HUES64 (cell line): Measurements from ENCODE around the gene MAP4K4.
"Not testable (repeated sequence)": the region's sequence is repeated elsewhere in the genome, so short reads cannot be mapped to it uniquely, and the experiment has no call there.

Experiments used
- H3K27ac ChIP-seq: 2 replicates; pipeline ENCODE4 v1.7.0; 2013; ENCODE audit warnings: low read depth, low read length, inconsistent platforms
- H3K27me3 ChIP-seq: 2 replicates; pipeline ENCODE4 v1.6.1; 2013; ENCODE audit warnings: mild to moderate bottlenecking, low read length; ENCODE audit not compliant: insufficient read depth
- H3K36me3 ChIP-seq: 2 replicates; pipeline ENCODE4 v1.6.1; 2013; ENCODE audit warnings: mild to moderate bottlenecking, low read length; ENCODE audit not compliant: insufficient read depth
- H3K4me1 ChIP-seq: 2 replicates; pipeline ENCODE4 v1.6.1; 2013; ENCODE audit warnings: mild to moderate bottlenecking, low read length, moderate library complexity; ENCODE audit not compliant: insufficient read depth
- H3K4me3 ChIP-seq: 2 replicates; pipeline ENCODE4 v1.5.1; 2013; ENCODE audit warnings: mild to moderate bottlenecking, low read length, moderate library complexity
- H3K9ac ChIP-seq: 2 replicates; pipeline ENCODE4 v1.6.1; 2013; ENCODE audit warnings: mild to moderate bottlenecking, low read depth, low read length
- H3K9me3 ChIP-seq: 2 replicates; pipeline ENCODE4 v1.6.1; 2013; ENCODE audit warnings: low read depth, low read length; ENCODE audit not compliant: insufficient read depth
- WGBS: fragments of 150-250, 120-280 bp; methylation state at CpG from one replicate; pipeline ENCODE4 v1.1.7; 2013; ENCODE audit warnings: missing lambda C conversion rate; 5-methylcytosine and 5-hydroxymethylcytosine counted together

MAP4K4 gene

DNA sequence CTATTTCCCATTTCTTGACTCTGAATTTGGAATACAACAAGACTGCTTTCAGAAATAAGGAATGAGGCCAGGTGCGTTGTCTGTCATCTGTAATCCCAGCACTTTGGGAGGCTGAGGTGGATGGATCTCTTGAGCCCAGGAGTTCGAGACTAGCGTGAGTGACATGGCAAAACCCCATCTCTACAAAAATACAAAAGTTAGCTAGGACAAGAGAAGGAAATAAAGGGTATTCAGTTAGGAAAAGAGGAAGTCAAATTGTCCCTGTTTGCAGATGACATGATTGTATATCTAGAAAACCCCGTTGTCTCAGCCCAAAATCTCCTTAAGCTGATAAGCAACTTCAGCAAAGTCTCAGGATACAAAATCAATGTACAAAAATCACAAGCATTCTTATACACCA is 51.0 kb downstream of the MAP4K4 start:
- peaks cover 46% of the 10 kb centered on the region for H3K4me1 ChIP-seq
- not testable (repeated sequence) for H3K36me3 ChIP-seq, H3K4me3 ChIP-seq, H3K27me3 ChIP-seq, H3K9me3 ChIP-seq, H3K9ac ChIP-seq, H3K27ac ChIP-seq
- 100% methylated on average over 2 of the region's 4 CpGs for WGBS

DNA sequence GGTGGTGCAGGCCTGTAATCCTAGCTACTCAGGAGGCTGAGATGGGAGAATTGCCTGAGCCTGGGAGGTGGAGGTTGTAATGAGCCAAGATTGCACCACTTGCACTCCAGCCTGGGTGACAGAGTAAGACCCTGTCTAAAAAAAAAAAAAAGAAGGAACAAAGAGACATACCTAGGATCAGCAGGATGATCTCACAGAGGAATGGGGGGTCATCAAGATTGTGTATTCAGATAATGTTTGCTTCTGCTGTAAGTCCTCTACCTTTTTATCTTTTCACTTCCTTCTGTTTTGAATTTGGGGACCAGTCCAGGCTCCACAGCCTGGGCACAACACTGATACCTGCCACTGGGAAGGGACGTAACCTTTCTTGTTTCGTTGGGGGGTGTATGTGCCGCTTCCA is 53.2 kb downstream of the MAP4K4 start:
- Histone ChIP-seq H3K9me3 (no peaks in the 10 kb centered on the region), H3K27me3 (no peaks in the 10 kb centered on the region), H3K27ac (no peak overlapping the region), H3K4me1 (peaks cover 54% of the 10 kb centered on the region), H3K9ac (no peak overlapping the region), H3K4me3 (no peak overlapping the region), H3K36me3 (no peaks in the 10 kb centered on the region)
- WGBS = 79% methylated on average over 3 of the region's 3 CpGs

DNA sequence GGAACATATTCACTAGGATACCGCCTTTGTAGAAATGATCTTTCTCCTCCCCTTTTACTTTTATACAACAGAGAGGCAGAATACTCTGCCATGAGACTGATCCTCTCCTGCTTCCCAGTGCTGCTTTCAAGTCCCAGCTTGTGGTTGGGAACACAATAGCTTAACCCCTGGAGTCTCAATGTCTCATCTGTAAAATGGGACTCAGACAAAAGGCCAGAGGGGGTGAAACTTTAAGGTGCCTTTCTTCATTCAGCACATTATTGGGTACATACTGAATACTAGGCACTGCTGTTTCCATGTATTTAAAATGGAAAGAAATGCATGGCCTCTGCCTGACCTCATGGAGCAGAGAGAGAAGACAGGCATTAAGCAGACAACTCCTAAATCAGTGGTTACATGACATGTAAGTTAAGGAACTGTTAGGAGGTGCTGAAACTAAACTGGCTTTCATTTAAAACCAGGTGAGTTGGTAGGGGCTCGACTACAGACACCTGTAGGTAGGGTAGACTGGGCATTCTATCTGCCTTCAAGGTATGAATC is 53.8 kb downstream of the MAP4K4 start:
- WGBS = 81% methylated on average over 2 of the region's 2 CpGs
- Histone ChIP-seq H3K9ac (no peak overlapping the region), H3K27me3 (no peaks in the 10 kb centered on the region), H3K4me1 (peaks cover 47% of the 10 kb centered on the region), H3K36me3 (no peaks in the 10 kb centered on the region), H3K4me3 (no peak overlapping the region), H3K27ac (no peak overlapping the region), H3K9me3 (no peaks in the 10 kb centered on the region)

DNA sequence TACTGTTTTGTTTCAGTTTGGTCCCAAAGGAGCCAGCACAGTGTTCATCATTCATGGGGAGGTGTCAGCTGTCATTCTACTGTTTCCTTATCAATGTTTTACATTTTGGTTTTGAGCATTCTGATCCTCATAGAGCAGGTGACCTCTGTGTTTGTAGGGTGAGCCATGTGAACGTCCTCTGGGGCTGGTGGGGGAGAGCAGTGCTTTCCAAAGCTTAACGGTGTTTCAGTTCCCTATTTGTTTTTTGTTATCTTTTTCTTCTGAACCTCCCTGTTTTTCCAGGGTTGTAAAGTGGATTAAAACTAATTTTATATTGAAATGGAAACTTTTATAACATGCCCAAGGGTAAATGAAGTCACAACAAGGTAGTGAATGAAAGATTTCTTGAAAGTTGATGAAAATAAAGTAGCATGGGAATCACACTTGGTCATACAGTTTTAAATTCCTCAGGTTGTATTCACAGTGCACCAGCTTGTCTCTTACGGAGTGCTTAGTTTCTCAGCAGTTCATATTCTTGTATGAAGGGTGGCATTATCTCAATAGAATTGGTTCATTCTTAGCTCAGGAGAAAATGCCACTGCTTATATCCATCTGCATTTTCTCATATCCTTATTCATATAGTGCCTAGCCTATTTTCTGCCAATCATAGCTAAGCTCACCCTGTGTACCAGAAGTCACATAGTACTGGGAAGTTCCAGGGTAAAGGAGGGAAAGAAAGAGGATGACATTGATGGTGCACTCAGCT is 54.5 kb downstream of the MAP4K4 start:
- 77% methylated on average over 3 of the region's 3 CpGs for WGBS
- no peaks in the 10 kb centered on the region for H3K36me3 ChIP-seq
- peaks cover 44% of the 10 kb centered on the region for H3K4me1 ChIP-seq
- no peak overlapping the region for H3K27ac ChIP-seq
- no peaks in the 10 kb centered on the region for H3K9me3 ChIP-seq
- H3K27me3 ChIP-seq = no peaks in the 10 kb centered on the region
- H3K4me3 ChIP-seq = no peak overlapping the region
- H3K9ac ChIP-seq = no peak overlapping the region

DNA sequence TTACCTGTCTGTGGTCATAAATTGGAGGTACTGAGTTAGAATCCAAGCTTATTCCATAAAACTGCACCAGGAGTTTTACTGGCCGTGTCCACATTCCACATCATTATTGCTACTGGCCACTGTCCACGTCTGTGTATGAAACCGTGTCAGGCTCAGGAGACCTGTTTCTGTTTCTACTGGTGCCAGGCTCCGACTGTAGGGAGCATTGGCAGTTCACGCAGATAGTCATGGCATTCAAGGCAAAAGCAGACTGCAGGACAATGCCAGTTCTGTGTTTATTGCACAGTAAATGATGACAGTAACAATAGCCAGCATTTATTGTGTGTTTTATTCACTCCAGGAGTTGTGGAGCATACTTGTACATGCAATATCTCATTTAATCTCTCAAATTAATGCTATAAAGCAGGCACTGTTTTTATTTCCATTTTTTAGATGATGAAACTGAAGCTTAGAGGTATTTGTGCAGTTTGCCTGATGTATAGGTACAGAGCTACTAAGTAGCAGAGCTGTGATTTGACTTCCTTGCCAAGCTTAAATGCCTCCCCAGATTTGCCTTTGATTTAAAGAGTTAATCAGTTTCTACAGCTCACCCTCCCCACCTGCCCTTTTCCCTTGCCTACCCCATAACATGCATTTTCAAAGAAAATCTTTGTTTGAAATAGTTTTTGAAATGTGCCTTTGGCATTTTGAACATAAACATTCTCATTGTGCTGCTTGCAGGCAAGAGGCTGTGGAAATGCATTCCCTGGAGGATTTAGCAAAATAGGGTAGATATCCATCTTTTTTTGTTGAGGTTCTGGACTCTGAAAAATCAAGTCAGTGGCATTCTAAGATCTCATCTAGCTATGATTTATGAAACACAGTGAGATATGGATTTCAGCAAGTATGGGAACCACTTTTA is 55.5 kb downstream of the MAP4K4 start:
- no peak overlapping the region for H3K9ac ChIP-seq
- no peak overlapping the region for H3K27ac ChIP-seq
- H3K9me3 ChIP-seq = no peaks in the 10 kb centered on the region
- H3K27me3 ChIP-seq = no peaks in the 10 kb centered on the region
- H3K4me3 ChIP-seq = no peak overlapping the region
- peaks cover 38% of the 10 kb centered on the region for H3K4me1 ChIP-seq
- 93% methylated on average over 5 of the region's 5 CpGs for whole genome bisulfite sequencing
- H3K36me3 ChIP-seq = no peaks in the 10 kb centered on the region

DNA sequence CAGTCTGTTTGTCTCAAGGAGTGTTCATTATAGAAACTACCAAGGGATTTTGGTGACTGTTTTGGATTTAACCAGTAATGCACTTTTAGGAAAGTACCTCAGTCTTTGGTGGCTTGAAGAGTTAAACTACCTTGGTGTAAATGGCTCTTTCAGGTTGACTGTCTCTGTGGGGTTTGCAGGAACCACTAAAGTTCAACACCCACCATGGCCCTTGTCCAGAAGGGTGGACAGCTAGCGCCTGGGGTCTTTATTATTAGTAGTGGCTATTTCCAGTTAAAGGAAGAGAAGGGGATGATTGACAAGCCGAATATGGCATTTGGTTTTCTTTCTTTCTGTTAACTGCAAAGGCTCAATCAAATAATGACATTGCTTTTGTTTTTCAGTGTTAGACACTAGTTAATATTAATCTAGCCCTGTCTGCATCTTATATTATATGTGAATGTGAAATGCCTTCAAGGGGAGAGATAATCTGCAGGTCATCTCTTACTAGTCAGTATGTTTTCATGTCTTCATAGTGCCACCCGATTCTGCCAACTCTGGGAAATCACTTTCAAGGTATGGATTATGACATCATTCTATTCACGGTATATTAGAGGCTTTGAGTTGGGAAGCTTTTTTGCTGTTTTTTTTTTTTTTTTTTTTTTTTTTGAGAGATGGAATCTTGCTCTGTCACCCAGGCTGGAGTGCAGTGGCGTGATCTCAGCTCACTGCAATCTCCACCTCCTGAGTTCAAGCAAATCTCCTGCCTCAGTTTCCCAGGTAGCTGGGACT is 56.4 kb downstream of the MAP4K4 start:
- no peak overlapping the region for H3K27ac ChIP-seq
- 82% methylated on average over 5 of the region's 5 CpGs for WGBS
- peaks cover 38% of the 10 kb centered on the region for H3K4me1 ChIP-seq
- no peak overlapping the region for H3K9ac ChIP-seq
- H3K36me3 ChIP-seq = no peaks in the 10 kb centered on the region
- H3K27me3 ChIP-seq = no peaks in the 10 kb centered on the region
- no peaks in the 10 kb centered on the region for H3K9me3 ChIP-seq
- H3K4me3 ChIP-seq = no peak overlapping the region

DNA sequence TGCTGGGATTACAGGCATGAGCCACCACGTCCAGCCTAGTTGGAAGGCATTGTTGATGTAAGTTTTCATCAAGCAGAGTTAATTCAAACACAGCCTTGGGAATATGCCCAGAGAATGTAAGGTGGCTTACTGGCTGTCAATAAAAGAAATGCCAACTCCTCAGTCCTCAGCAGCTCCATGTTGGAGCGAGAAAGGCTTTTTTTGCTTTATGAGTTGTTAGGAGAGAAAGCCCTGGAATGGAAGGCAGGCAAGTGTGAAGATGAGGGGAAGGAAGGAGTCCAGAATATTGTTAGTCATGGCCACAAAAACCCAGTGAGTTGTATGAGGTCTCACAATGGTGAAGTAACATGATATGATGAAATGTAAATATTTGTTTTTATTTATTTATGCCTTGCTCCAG is 57.1 kb downstream of the MAP4K4 start:
- 81% methylated on average over 2 of the region's 2 CpGs for WGBS

DNA sequence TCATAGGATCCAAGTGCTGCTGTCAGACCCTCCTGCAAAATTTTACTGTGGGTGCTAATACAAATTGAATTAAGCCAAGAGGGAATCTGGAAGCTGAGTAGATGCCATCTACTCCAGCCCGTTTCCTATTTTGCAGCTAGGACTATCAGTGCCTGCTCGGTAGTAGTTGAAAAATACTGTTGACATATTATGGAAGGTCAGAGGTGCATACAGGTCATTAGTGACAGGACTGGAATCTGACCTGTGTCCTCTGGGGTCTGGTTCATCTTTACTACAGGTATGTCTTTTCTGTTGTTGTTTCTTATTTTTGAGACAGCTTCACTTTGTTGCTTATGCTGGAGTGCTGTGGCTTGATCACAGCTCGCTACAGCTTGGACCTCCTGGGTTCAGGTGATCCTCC is 58.8 kb downstream of the MAP4K4 start:
- whole genome bisulfite sequencing = 93% methylated on average over 3 of the region's 3 CpGs
- Histone ChIP-seq H3K9me3 (no peaks in the 10 kb centered on the region), H3K27me3 (no peaks in the 10 kb centered on the region), H3K9ac (no peak overlapping the region), H3K36me3 (no peaks in the 10 kb centered on the region), H3K4me1 (peaks cover 31% of the 10 kb centered on the region), H3K27ac (no peak overlapping the region), H3K4me3 (no peak overlapping the region)

More for the DNA sequence above, 57.1 kb downstream of the MAP4K4 start:
- Histone ChIP-seq H3K27ac (no peak overlapping the region), H3K27me3 (no peaks in the 10 kb centered on the region), H3K36me3 (no peaks in the 10 kb centered on the region), H3K4me1 (peaks cover 38% of the 10 kb centered on the region), H3K9ac (no peak overlapping the region), H3K9me3 (no peaks in the 10 kb centered on the region), H3K4me3 (no peak overlapping the region)

DNA sequence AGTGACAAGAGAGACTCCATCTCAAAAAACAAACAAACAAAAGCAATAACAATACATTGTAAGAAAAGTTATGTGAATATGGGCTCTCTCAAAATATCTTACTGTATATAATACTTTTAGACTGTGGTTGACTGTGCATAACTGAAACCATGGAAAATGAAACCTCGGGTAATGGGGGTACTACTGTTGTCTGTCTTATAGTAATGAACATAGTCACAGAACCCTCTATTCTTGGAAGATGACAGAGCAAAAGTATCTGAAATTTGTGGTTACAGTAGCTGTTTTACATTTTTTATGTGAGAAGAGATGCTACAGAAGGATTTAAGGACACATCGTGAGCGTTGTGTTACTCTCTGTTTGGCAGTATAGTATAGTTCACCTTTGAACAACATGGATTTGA is 60.5 kb downstream of the MAP4K4 start:
- no peaks in the 10 kb centered on the region for H3K9me3 ChIP-seq
- WGBS = 93% methylated on average over 3 of the region's 3 CpGs
- H3K36me3 ChIP-seq = no peaks in the 10 kb centered on the region
- no peak overlapping the region for H3K4me3 ChIP-seq
- H3K27me3 ChIP-seq = no peaks in the 10 kb centered on the region
- peaks cover 35% of the 10 kb centered on the region for H3K4me1 ChIP-seq
- H3K27ac ChIP-seq = no peak overlapping the region
- H3K9ac ChIP-seq = no peak overlapping the region

DNA sequence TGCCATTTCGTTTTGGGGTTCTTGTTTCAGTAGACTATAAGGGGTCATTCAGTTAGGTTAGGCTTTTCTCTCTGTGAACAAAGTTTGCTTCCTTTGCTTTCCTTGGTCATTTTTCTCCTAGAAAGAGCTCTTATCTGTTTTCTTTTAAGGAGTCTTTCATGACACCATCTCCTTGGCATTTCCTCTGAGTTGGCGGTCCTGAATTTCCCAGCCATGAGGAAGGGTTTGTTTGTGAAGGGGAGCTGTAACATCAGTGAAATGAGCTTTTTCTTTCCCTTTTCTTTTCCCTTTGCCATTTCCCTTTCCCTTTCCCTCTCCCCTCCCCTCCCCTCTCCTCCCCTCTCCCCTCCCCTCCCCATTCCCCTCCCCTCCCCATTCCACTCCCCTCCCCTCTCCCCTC is 61.7 kb downstream of the MAP4K4 start:
- H3K4me1 ChIP-seq = peaks cover 37% of the 10 kb centered on the region

More for the DNA sequence above, 61.7 kb downstream of the MAP4K4 start:
- no peak overlapping the region for H3K27ac ChIP-seq
- no peak overlapping the region for H3K4me3 ChIP-seq
- 75% methylated on average over 1 of the region's 2 CpGs for WGBS
- H3K9ac ChIP-seq = no peak overlapping the region
- no peaks in the 10 kb centered on the region for H3K36me3 ChIP-seq
- H3K9me3 ChIP-seq = no peaks in the 10 kb centered on the region
- no peaks in the 10 kb centered on the region for H3K27me3 ChIP-seq
